Stimulated activated CD8-positive, alpha-beta memory T cell treated with anti-CD3 and anti-CD28 coated beads, Interleukin-15, amount 100 ng/mL, for 48 hours (primary cell): Measurements from ENCODE around the gene STK33.

Source experiments
- DNase-seq, 2 donors: peaks; one replicate each; pipeline ENCODE4 v3.0.0-alpha.2; 2020; ENCODE audit warnings: low read depth in 2 of 2

Gene STK33

DNA sequence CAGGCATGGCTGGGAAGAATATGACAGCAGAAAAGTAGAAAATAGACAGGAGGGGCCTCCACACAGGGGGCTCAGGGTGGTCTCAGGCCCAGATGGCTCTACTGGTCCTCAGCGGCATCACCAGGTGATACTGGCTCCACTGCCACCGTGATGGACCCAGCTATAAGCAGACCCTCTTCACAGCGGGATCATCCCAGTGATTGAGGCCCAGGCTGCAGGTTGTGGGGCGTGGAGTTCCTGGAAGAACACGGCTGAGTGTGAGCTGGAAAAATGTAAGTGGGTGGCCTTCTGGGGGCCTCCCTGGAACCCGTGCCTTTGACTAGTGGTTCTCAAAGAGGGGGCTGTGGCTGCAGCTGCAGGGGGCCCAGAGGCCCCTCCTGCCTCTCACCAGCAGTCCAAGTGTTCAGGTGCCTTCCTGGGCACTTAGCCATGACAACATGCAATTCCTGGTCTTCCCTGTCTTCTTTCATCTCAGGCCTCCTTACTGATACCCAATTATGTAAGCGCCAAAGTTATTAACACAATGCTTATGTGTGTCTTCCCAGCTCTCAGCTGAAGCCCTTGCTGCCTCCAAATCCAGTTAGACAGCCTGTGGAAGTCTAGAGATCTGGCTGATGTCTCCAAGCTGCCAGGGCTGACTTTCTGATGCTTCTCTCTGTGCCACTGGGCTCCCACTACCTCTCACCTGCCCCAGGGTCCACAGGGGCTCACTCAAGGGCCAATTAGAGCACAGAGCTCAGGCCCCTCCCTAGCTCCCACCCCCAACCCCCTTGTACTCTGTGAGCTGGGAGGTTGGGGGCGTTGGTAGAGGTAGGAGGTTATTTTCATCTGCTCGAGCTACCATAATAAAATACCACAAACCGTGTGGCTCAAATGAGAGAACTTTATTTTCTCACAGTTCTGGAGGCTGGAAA lies 220.3 kb downstream of the STK33 start:
- DNase-seq, result no peak

GRCh38 chr11:8372641-8373381 lies 221.2 kb downstream of the STK33 start:
- no peak for DNase-seq

DNA sequence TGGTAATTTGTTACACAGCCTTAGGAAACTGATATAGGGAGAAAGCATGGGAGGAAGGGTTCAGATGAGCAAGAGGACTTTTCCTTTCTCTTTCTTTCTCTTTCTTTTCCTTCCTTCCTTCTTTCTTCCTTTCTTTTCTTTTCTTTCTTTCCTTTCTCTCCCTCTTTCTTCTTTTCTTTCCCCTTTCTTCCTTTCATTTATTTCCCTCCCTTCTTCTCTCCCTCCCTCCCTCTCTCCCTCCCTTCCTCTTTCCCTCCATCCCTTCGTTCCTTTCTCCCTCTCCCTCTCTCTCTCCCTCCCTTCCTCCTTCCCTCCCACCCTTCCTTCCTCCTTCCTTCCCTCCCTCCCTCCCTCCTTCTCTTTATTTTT lies 222.5 kb downstream of the STK33 start:
- DNase-seq, result no peak

GRCh38 chr11:8370812-8371515 lies 223.1 kb downstream of the STK33 start:
- no peak for DNase-seq

DNA sequence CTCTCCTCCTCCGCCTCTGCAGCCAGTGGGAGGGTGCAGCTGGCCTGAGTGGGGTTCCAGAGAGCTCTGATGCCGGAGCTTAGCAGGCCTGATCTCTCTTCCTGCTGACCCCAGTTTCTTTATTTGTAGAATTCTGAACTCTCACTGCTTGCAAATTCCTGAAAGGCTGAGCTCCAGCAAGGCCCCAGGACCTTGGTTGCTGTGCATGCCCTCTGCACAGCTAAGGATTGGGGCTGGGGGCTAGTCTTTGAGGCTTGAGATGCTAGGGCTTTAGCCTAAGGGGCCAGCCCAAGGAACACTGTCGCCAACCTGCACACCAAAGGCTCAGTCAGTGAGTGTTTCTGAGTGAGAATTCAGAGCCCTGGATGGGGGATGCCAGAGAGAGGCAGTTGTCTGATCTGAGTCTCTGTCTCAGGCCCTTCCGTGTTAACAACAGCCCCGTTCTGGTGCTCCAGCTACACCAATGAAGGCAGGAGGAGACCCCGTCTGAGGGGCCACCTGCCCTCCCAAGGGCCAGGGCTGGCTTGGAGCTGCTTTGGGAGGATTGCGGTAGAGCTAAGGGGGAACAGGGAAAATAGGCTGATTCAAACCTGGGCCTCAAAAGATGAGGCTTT lies 224.3 kb downstream of the STK33 start:
- DNase-seq, result no peak

GRCh38 chr11:8368772-8369171 lies 225.3 kb downstream of the STK33 start:
- no peak for DNase-seq

GRCh38 chr11:8368194-8368593 lies 225.8 kb downstream of the STK33 start:
- DNase-seq, result no peak

DNA sequence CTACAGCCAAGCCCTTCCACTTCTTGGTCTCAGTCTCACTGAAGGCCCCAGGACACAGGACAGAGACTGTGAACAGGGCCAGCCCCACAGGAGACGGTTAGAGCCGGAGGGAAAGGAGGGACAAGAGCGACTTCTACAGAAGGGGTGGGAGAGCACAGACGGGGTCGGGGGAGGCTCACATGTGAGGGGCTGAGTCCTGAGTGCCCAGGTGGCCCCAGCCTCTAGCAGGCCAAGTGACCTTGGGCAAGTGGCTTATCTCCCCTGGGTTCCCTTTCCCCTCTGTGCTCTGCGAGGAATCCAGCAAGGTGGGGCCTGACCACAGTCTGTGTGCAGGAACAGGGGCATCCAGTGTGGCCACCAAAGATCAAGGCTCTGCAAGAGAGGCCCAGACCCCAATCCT lies 227.7 kb downstream of the STK33 start:
- no peak for DNase-seq

GRCh38 chr11:8365216-8365941 lies 228.6 kb downstream of the STK33 start:
- no peak for DNase-seq

DNA sequence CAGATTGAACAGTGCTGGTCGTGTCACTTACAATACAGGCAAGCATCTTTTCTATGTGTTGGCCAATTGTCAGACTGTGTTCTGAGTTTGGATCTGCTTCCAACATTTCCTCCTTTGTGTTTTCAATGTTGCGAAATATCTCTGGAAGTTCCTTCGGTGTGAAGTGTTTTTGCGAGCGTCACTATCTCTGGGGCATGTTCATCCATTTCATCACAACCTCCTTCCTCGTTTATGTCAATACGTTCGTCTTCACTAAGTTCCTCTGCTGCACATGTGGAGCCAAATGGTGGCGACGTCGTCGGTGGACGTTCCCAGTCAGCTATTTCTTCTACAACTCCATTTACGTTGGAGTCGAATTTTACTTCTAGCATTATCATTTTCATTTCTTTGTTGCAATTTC lies 230.1 kb downstream of the STK33 start:
- DNase-seq, result no peak

GRCh38 chr11:8362899-8363298 lies 231.1 kb downstream of the STK33 start:
- DNase-seq, result no peak

DNA sequence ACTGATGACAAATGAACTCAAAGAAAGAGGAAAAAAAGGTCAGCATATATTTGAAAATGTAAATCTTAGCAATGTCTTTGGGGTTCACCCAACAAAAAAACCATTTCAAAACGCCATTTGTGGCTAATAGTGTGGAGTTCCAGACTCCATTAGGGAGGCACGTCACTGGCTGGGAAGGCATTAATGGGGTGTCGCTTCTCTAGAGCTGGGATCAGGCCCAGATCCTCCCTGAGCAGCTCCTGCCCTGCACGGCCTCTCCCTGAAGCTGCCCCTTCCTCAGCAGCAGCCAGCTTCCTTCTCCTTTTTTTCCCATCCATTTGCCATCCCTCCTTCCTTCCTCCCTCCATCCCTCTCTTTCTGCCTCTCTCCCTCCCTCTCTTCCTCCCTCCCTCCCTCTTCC lies 231.5 kb downstream of the STK33 start:
- DNase-seq, result no peak

- no peak for DNase-seq
Measured at GRCh38 chr11:8361664-8362210, 232.3 kb downstream of the STK33 start.

DNA sequence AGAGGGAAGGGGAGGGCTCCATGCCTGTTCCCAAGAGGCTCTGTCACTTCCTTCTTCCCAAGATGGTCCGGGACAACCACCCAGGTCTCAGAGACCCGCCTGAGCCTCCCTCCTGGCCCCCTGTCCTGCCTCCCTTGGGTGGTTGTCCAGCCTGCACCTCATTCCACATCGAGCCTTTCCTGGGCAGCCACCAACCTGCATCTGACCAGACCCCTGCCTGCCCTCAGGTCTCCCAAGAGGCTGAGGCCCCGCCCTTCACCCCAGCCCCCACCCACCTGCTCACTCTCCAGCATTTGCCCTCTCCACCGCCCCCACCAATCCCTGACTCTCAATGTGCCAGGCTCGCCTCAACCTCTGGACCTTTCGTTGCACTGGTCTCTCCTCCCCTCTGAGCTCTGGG lies 232.8 kb downstream of the STK33 start:
- no peak for DNase-seq

- DNase-seq, result no peak
Measured at GRCh38 chr11:8360086-8360828, 233.8 kb downstream of the STK33 start.

GRCh38 chr11:8359521-8359920 lies 234.5 kb downstream of the STK33 start:
- DNase-seq, result no peak

DNA sequence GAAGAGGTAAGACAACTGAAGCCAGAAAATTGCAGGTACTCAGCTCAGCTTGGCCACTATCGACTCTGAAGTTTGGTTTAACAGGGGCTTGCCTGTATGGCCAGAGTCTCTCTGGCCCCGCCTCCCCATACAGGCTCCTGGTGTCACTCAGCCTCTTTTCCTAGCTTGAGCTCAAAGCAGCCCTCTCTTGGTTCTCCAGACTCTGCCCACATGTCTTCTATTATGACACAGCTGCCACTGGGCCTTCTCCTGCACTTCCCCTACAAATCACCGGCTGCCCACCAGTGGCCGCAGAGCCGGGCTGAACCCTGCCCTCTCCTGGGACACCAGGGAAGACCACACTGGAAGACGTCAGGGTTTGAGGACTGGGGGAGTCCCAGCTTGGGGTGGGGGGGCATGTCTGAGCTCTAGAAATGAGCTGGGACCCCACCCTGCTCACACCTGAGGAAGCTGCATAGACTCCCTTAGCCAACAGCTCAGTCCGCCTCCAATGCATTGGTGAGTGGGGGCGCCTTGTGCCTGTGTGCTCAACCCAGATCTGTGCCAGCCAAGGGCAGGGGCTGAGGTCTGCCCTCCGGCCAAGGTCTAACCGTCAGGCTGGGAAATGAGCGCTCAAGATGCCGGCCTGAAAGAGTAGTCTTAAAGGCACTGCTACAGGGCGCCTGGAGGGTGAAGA lies 236.0 kb downstream of the STK33 start:
- DNase-seq, result no peak

GRCh38 chr11:8357505-8357888 lies 236.5 kb downstream of the STK33 start:
- no peak for DNase-seq

- DNase-seq, result no peak
Measured at GRCh38 chr11:8356721-8357504, 237.1 kb downstream of the STK33 start.
